Osteoblast (primary cell): ENCODE results near the gene GAS7. TPM values are rescaled to one million over a fixed set of nuclear protein-coding genes. Genes with fewer than 3 reads are reported as not detected.

Source experiments
- DNase-seq: peaks from one replicate; pipeline ENCODE4 v3.0.0; 2011; ENCODE audit warnings: low spot score, mixed read lengths; ENCODE audit not compliant: insufficient read length; ENCODE audit errors: missing footprints
- H2AFZ ChIP-seq: 2 replicates; pipeline ENCODE4 v1.6.0; 2011; ENCODE audit warnings: mild to moderate bottlenecking, low read length
- H3K27ac ChIP-seq: 2 replicates; pipeline ENCODE4 v1.5.1; 2011; ENCODE audit warnings: mild to moderate bottlenecking, low read depth, low read length, moderate library complexity
- H3K27me3 ChIP-seq: 2 replicates; pipeline ENCODE4 v1.6.0; 2012; ENCODE audit warnings: mild to moderate bottlenecking, control low read depth, inconsistent platforms, low read length, moderate library complexity; ENCODE audit not compliant: insufficient read depth
- H3K36me3 ChIP-seq: 2 replicates; pipeline ENCODE4 v1.5.1; 2011; ENCODE audit warnings: mild to moderate bottlenecking, low read length, control low read depth, moderate library complexity; ENCODE audit not compliant: insufficient read depth
- H3K4me1 ChIP-seq: 2 replicates; pipeline ENCODE4 v1.5.1; 2011; ENCODE audit warnings: mild to moderate bottlenecking, low read length, control low read depth, moderate library complexity; ENCODE audit not compliant: insufficient read depth
- H3K4me2 ChIP-seq: 2 replicates; pipeline ENCODE4 v1.6.0; 2011; ENCODE audit warnings: mild to moderate bottlenecking, low read length; ENCODE audit not compliant: insufficient read depth
- H3K4me3 ChIP-seq: fragments of 200-600 bp; sonication (generic); 3 replicates; pipeline ENCODE4 v1.5.1; 2012; ENCODE audit warnings: mild to moderate bottlenecking, low read length, inconsistent platforms; ENCODE audit not compliant: insufficient read depth
- H3K79me2 ChIP-seq: 2 replicates; pipeline ENCODE4 v1.6.0; 2012; ENCODE audit warnings: mild to moderate bottlenecking, low read length, control low read depth, inconsistent platforms; ENCODE audit not compliant: insufficient read depth
- H3K9me3 ChIP-seq: 2 replicates; pipeline ENCODE4 v1.5.1; 2011; ENCODE audit warnings: low read depth, low read length, control low read depth
- H4K20me1 ChIP-seq: 2 replicates; pipeline ENCODE4 v1.6.0; 2012; ENCODE audit warnings: mild to moderate bottlenecking, low read length, control low read depth; ENCODE audit not compliant: insufficient read depth
- total RNA-seq: library from RNA; depleted of rRNA; stranded (reverse); fragments of >200 nt; gene quantifications from 2 replicates; pipeline ENCODE4 v1.2.3, GENCODE V29; 2012
- TF ChIP-seq, protein P1 (sequence below): IDR thresholded peaks from 2 replicates; pipeline ENCODE4 v1.5.1; 2011; ENCODE audit warnings: mild to moderate bottlenecking, low read depth, low read length, moderate library complexity; ENCODE audit errors: extremely low read depth

GAS7 gene
- total RNA-seq, 1 donor, result 3.6 TPM

DNA sequence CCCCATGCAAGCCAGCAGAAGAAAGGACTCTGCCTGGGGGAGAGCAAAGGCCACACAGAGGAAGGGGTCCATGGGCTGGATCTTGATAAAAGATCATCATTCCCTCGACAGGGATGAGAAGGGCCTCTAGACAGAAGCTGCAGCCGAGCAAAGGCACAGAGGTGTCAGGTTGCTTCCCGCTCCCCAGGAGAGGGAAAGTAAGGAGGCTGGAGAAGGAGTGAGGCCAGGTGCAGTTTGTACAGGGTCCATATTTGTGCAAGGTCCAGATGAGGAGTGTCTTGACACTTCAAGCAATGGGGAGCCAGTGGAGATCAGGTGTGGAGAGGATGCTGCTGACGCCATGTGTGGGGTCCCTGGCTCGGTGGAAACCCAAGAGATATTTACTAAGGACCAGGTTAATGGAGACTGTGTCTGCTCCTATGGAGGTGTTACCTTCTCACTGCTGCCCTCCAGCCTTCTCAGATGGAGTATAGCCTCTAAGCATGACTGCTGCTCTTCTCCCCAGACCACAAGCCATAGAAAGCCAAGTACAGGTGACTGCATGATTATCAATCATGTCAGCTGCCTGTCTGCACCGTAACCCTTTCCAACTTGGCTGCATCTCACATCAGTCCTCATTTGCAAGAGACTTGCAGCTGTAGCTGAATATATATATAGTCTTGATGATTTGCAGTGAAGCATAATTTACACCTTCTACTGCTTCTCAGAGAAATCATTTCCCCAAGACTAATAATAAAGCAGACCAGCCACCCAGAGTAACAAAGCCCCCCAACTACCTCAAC, 21.1 kb downstream of the GAS7 start:
- Histone ChIP-seq H4K20me1 (no peaks in the 10 kb centered on the region), H3K4me2 (no peak overlapping the region), H3K36me3 (no peaks in the 10 kb centered on the region), H3K79me2 (no peaks in the 10 kb centered on the region), H2AFZ (no peak overlapping the region), H3K4me3 (no peak overlapping the region), H3K9me3 (no peaks in the 10 kb centered on the region), H3K4me1 (no peaks in the 10 kb centered on the region), H3K27me3 (no peaks in the 10 kb centered on the region), H3K27ac (no peak overlapping the region)
- DNase-seq, result no peak
- TF ChIP-seq, protein P1, sequence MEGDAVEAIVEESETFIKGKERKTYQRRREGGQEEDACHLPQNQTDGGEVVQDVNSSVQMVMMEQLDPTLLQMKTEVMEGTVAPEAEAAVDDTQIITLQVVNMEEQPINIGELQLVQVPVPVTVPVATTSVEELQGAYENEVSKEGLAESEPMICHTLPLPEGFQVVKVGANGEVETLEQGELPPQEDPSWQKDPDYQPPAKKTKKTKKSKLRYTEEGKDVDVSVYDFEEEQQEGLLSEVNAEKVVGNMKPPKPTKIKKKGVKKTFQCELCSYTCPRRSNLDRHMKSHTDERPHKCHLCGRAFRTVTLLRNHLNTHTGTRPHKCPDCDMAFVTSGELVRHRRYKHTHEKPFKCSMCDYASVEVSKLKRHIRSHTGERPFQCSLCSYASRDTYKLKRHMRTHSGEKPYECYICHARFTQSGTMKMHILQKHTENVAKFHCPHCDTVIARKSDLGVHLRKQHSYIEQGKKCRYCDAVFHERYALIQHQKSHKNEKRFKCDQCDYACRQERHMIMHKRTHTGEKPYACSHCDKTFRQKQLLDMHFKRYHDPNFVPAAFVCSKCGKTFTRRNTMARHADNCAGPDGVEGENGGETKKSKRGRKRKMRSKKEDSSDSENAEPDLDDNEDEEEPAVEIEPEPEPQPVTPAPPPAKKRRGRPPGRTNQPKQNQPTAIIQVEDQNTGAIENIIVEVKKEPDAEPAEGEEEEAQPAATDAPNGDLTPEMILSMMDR, result no peak

DNA sequence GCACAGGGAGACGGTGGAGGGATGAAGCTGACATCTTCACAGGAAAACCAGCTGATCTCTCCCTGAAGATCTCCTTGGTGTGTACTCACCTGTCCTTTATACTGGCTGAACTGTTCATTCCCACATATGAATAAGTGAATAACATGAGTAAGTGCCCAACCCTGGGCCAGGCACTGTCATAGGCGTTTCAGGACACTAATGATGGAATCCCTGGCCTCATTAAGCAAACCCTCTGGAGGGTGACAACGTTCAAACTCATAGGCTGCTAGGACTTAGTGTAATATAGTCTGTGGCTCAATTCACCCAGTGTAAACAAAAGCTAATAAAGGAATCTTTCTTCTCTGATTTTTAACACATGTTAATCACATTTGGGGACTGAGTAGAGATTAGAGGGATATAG, 24.5 kb downstream of the GAS7 start:
- Histone ChIP-seq H3K79me2 (no peaks in the 10 kb centered on the region), H2AFZ (no peak overlapping the region), H3K36me3 (no peaks in the 10 kb centered on the region), H3K9me3 (no peaks in the 10 kb centered on the region), H3K4me2 (no peak overlapping the region), H3K27ac (no peak overlapping the region), H3K27me3 (no peaks in the 10 kb centered on the region), H4K20me1 (no peaks in the 10 kb centered on the region), H3K4me3 (no peak overlapping the region), H3K4me1 (no peaks in the 10 kb centered on the region)
- TF ChIP-seq, protein P1, result no peak
- DNase-seq, result no peak

DNA sequence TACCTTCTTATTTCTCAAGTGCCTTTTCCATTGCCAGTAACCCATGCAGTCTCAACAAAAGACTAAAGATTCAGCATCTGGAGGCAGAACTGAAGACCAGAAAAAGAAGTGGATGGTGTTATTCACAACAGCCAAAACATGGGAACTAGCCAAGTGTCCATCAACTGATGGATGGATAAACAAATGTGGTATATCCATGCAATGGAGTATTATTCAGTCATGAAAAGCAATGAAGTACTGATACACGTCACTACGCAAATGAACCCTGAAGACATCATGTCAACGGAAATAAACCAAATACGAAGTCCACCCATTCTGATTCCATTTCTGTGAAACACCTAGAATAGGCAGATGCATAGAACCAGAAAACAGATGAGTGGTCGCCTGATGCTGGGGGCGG, 25.6 kb downstream of the GAS7 start:
- Histone ChIP-seq H3K4me1 (no peaks in the 10 kb centered on the region), H3K4me2 (no peak overlapping the region), H3K27me3 (no peaks in the 10 kb centered on the region), H3K79me2 (no peaks in the 10 kb centered on the region), H3K4me3 (no peak overlapping the region), H3K27ac (no peak overlapping the region), H2AFZ (no peak overlapping the region), H3K36me3 (no peaks in the 10 kb centered on the region), H4K20me1 (no peaks in the 10 kb centered on the region), H3K9me3 (no peaks in the 10 kb centered on the region)
- TF ChIP-seq, protein P1, result no peak
- no peak for DNase-seq

DNA sequence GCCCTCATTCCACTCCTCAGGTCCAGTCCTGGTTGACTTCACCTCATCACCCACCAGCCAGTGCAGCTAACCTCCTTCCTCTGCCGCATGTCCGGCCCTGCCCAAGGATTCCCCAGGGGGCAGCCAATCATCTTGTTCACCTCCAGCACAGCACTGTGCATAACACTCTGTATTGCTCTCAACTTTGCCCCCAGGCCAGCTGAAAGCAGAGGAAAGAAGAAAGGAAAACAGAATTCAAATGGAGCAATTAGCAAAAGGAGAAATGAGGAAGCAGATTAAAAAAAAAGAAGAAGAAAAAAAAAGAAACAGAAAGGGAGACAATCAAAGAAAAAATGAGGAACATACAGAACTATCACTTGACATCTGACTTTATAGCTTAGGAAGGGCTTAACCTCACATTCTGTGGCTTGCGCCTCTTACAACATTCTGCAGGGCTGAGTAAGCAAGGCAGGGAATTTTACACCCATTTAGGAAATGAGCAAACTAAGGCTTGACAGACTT, 26.1 kb downstream of the GAS7 start:
- no peak for DNase-seq
- H3K36me3 ChIP-seq, result no peaks in the 10 kb centered on the region
- H3K4me2 ChIP-seq, result no peak overlapping the region
- TF ChIP-seq, protein P1, result no peak
- no peaks in the 10 kb centered on the region for H3K27me3 ChIP-seq
- no peaks in the 10 kb centered on the region for H4K20me1 ChIP-seq
- H3K4me1 ChIP-seq, result no peaks in the 10 kb centered on the region
- no peak overlapping the region for H3K27ac ChIP-seq
- H3K79me2 ChIP-seq, result no peaks in the 10 kb centered on the region
- H3K4me3 ChIP-seq, result no peak overlapping the region
- no peaks in the 10 kb centered on the region for H3K9me3 ChIP-seq
- no peak overlapping the region for H2AFZ ChIP-seq
